HG02678 (cell line): ENCODE data around the gene ENDOD1.
"Not testable (repeated sequence)": the region's sequence is repeated elsewhere in the genome, so short reads cannot be mapped to it uniquely, and the experiment has no call there.

ENCODE experiments used
- ATAC-seq: cut with Tn5 transposase; IDR thresholded peaks from one replicate; pipeline ENCODE4 v1.9.1; 2021; ENCODE audit warnings: mild to moderate bottlenecking, moderate library complexity; ENCODE audit not compliant: unreplicated experiment

ENDOD1 gene

DNA sequence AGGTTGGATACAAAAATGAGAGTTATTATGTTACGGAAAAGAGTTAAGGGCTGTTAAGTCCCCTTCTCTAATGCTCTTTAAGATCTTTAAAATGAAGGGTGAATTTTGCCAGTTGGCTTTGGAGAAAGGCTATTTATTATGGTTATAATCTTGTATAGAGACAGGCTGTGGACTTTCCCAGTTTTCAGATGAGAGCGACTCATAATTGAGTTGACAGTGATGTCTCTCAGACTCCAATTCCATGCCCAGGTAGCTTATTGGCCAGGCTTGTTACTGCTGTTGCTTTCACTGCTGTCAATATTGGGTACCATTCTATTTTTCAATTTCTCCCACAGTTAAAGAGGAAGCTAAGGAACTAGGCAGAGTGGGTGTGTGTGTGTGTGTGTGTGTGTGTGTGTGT lies 13.1 kb downstream of the ENDOD1 start:
- ATAC-seq = no peak

DNA sequence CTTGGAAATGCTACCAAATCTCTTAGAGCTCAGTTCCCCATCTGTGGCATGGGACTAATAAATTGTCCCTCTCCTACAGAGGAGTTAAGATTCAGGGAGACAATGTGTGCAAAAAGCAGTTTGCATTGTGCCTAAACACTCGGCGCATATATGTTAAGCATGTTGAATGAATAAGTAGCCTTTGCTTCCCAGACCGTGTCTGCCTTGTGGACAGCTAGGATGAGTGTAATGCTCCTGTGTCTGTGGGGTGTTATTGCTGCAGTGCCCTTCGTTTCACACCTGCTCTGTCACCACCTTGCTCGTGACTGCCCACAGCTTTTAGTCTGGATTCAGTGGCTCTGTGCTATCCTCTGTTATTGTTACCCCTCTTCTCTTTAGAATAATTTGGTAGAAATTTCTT lies 14.1 kb downstream of the ENDOD1 start:
- ATAC-seq = no peak

DNA sequence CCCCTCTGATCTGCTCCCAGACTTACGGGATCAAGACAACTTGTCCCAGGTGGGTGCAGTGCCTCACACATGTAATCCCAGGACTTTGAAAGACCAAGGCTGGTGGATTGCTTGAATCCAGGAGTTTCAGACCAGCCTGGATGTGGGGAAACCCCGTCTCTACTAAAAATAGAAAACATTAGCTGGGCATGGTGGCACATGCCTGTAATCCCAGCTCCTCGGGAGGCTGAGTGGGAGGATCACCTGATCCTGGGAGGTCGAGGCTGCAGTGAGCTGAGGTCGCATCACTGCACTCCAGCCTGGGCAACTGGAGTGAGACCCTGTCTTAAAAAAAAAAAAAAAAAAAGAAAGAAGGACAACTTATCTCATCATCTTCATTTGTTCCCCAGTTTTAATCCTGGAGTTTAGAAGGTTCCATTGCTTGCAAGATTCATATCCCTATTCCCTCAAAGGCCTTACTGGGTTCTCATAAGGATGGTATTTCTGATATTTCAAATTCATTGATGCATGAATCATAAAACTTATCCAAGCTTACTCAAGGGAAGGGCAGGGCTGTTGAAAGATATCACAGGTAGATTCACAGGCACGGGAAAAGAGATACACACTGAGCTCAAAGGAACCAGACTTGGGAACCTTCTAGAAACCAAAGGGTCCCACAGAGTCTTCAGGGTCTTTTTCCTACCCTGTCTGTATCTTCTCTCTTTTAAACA lies 14.6 kb downstream of the ENDOD1 start:
- ATAC-seq = no peak

DNA sequence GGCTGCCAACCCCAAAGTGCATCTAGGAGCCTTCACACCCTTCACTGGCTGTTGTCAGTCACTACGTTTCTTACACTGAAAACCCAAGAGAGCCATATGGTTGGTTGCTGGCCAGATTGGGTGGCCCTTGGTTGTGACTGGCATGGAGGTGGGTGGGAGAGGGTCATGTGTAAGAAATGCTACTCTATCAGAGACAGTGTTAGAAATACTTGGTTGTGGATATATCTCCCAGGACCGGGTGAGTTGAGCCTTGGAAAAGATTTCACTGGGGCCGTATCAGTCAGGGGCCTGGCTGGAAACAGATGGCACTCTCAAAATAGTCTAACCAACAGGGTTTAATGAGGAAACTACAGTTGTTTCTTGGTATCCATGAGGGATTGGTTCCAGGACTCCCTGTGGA lies 15.2 kb downstream of the ENDOD1 start:
- no peak for ATAC-seq

DNA sequence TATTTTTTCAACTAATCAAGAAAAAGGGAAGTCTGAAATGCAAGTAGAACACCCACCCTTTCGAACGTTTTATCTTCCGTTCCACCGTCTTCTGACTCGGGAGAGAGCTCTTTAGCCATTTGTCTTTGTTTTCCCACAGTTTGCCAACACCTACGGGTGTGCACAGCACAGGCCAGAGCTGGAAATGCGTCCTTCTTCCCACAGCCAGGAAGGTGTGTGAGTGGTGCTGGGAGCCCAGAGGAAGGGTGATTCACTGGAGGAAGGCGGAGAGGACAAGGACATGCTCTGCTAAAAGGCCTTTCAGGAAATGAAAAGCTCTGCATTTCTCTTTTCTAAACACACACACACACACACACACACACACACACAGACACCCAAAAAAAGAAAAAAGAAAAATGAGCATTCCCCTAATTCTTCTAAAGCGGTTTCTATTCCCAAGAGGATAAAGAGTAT lies 18.5 kb downstream of the ENDOD1 start:
- no peak for ATAC-seq

DNA sequence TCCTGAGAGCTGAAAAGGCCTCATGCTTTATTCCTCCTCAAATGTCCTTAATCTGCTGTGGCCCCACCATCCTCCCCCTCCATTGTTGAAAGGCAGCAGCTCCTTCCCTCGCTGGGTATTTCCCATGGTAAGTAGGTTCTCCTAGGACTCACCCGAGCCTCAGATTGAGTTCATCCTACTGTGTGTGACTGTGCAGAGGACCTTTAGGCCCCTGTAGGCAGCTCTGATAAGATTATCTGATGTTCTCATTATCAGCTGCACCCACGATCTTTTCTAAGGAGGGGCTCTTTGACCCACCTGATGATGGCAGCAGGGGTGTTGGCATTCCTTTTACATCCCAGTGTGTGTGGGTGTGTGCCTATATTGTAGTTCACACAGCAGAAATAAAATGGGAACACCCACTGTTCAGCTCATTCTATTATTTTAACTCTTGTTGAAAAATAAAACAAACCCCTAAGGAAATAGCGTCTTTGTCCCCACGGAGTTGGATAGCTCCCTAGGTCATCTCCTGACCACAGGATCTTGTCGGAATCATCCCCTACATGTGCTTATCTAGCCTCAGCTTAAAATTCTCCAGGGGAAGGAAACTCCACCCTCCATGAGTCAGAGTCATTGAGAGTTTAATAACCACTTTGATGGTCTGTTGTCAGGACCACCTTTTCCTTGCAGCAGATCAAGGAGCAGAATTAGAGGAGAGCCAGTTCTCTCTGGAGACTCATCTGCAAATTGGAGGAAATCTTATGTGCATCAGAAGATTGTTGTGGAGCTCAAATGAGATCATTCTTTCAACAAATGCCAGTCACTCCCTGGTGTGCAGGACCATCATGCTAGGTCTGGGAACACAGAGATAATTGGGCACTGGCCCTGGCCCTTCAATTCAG lies 19.3 kb downstream of the ENDOD1 start:
- ATAC-seq = no peak

DNA sequence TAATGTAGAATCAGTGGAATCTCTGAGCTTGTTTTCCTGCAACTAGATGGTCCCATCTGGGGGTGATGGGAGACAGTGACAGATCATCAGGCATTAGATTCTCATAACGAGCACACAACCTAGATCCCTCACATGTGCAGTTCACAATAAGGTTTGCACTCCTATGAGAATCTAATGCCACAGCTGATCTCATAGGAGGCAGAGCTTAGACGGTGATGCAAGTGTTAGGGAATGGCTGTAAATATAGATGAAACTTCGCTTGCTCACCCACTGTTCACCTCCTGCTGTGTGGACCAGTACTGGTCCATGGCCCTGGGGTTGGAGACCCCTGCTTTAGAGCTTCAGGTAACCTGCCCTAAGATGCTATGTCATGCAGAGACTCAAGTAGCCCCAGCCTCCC lies 21.8 kb downstream of the ENDOD1 start:
- not testable (repeated sequence) for ATAC-seq

DNA sequence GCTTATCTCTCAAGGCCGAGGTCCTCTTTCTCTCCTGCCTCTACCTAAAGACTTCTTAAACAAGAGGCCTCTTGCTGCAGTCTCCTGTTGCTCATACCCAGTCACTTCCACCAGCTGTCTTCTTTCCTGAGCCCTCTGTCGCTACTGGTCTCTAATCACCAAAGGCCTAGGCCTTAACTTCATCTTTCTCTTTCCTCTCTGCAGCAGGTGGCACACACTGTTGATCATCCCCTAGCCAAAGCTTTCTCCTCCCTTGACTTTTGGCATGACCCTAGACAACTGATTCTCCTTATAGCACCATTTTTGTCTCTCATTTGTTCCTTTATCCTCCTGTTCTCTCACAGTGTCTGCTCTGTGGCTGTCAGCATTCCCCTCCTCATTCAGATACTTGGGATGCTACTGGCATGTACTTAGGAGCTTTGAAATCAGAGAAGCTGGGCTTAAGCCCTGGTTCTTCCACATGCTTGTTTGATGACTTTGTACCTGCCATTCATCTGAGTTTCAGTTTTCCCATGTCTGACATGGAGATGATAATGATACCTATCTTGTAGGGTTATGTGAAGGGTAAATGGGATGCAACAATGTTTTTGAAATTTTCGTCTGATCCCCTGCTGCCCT lies 22.4 kb downstream of the ENDOD1 start:
- no peak for ATAC-seq

DNA sequence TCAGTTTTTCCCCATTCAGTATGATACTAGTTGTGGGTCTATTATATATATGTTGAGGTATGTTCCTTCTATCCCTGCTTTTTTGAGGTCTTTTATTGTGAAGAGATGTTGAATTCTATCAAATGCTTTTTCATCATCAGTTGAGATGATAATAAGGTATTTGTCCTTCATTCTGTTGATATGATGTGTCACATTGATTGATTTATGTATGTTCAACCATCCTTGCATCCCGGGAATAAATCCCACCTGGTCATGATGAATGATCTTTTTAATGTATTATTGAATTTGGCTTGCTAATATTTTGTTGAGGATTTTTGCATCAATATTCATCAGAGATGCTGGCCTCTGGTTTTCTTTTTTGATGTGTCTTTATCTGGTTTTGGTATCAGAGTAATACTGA lies 26.0 kb downstream of the ENDOD1 start:
- ATAC-seq = no peak

DNA sequence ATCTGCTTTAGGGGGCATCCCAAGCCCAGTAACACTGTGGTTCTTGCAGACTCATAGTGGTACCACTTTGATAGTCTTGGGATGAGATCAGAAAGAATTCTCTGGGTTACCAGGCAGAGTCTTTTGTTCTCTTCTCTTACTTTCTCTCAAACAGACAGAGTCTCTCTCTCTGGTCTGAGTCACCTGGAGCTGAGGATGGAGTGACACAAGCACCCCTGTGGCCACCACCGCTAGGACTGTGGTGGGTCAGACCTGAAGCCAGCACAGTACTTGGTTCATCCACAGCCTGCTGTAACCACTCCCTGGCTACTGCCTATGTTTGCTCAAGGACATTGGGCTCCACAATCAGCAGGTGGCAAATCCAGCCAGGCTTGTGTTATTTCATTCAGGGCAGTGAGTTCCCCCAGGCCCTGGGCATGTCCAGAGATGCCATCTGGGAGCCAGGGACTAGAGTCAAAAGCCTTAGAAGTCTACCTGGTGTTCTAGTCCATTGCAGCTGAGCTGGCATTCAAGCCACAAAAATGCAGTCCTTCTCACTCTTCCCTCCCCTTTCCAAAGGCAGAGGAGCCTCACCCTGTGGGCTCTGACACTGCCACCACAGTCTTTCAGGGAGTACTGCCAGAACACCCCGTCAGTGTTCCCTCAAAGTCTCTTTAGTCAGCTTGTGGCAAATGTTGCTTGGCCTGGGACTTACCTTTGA lies 29.9 kb downstream of the ENDOD1 start:
- no peak for ATAC-seq

DNA sequence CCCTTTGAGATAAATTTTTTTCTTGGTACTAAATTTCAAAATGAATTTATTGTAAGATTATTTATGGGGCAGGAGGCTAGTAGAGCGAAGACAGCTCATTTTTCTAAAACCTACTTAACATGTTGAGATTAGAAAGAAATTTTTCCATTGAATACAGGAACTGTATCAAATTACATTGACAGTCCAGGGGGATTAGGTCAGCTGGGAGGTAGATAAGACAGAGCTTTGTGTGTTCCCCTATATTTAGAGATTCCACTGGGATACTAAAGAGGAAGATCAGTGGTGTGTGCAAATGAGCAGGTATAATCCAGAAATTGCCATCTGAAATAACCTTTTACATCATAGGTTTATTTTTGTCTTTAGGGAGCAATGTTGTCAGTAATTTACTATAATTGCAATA lies 32.1 kb downstream of the ENDOD1 start:
- no peak for ATAC-seq

DNA sequence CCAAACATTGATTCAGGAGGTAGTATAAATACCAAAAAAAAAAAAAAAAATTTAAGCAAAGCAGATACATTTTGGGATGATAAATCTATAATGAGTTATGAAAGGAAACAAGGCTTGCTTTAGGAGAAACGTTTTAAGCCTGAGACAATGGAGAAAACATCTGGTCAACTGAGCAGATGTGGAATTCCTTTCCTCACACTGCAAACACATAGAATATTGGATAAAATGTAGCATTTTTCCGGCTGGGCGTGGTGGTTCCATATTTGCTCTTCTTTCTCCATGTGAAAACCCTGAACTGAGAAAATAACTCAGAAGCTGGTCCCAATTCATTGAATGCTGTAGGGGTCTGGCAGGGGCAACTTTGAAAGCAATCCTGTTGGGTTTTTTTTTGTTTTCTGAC lies 33.9 kb downstream of the ENDOD1 start:
- no peak for ATAC-seq

DNA sequence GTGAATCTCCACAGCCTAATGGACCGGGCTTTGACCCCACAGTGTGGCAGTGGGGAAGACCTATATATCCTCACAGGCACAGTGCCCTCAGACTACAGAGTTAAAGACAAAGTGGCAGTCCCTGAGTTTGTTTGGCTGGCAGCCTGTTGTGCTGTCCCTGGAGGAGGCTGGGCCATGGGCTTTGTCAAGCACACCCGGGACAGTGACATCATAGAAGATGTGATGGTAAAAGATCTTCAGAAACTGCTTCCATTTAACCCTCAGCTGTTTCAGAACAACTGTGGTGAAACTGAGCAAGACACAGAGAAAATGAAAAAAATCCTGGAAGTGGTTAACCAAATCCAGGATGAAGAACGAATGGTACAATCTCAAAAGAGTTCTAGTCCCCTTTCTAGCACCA lies 39.0 kb downstream of the ENDOD1 start:
- no peak for ATAC-seq

DNA sequence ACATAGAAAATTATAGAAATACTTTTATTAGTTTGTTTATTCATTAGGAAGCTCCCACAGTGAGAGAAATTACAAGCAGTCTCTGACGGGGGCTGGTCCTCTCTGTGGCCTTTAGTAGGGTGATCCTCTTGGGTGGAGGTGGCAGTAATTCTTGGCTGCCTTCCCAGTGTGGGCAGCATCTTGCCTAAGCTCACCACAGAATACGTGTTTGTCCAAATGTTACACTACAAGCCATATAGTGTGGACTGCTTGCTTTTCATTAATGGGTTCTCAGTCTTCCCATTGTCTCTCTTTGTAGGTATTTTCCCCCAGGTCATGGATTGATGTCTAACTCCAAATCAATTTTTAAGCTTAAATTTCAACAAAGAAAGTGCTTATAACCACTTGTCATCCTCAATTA lies 43.3 kb downstream of the ENDOD1 start:
- ATAC-seq = no peak

DNA sequence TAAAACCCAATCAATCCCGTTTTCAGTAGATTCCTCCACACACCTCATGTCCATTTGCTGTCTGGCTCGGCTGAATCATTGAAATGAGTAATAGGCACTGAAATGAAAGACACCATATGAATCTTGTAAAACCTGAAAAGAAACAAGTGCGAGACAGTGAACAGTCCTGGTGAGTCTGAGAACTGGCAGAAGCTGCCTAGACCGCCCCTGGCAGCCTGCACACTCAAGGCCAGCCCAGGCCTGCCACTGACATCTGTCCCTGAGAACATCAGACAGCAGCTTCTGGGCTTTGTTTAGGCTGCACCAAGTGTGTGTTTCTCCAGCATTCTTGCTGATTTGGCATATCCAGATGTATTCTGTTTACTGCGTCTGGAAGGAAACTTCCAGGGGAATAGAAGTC lies 44.8 kb downstream of the ENDOD1 start:
- ATAC-seq = no peak

DNA sequence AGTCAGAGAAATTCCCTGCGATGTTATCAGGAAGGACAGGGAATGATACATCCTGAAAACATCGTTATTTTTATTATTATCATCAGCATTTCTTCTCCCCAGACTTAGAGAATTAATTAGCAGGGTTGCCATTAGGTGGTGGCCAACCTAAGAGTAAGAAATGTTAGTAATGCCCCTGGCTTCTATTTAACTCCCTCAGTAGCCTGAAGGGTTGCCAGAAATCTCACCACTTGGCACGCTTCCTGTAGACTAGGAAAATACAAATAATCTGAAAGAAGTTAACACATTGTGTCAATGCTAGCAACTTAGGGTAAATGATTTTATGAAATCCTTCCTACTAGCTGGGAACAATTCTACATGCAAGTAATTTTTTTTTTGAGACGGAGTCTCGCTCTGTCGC lies 45.5 kb downstream of the ENDOD1 start:
- no peak for ATAC-seq

DNA sequence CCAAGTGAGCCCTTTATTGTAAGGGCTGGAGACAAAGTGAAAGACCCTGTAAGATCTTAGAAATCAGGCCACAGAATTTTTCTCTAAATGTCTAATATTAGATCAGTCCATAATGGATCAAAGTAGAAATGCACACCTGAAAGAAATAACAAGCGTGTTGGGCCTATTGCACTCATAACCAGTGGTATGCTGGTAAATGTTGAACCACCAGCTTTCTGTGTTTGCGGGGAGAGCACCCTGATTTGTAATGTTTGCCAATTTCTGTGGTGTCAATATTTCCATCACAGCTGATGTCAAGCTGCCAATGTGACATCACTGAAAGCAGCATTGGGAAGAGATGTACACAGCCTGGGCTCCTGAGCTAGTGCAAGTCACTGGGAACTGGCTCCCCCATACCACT lies 46.2 kb downstream of the ENDOD1 start:
- no peak for ATAC-seq

DNA sequence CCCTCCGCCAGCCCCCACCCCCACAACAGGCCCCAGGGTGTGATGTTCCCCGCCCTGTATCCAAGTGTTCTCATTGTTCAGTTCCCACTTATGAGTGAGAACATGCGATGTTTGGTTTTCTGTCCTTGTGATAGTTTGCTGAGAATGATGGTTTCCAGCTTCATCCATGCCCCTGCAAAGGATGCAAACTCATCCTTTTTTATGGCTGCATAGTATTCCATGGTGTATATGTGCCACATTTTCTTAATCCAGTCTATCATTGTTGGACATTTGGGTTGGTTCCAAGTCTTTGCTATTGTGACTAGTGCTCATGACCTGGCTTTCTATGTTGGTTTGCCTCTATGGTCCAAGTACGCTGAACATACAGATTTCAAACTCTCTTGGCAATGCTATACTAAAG lies 47.1 kb downstream of the ENDOD1 start:
- ATAC-seq = not testable (repeated sequence)

DNA sequence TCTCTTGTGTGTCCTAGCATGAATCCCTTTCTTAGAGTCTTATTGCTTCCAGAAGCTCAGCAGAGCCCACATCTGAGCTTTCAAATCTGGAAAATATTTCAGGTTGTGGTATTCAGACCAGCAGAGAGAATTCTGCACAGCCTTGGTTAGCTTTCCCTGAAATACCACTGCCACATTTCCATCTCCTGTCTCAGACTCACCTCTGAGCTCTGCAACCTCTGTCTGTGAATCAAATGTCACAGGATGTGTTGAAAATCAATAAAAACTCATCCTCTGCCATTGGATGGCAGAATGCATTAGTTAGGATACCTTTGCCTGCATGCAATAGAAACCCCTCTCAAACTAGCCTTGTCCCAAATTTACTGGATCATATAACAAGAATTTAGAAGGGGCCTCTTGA lies 47.7 kb downstream of the ENDOD1 start:
- no peak for ATAC-seq

DNA sequence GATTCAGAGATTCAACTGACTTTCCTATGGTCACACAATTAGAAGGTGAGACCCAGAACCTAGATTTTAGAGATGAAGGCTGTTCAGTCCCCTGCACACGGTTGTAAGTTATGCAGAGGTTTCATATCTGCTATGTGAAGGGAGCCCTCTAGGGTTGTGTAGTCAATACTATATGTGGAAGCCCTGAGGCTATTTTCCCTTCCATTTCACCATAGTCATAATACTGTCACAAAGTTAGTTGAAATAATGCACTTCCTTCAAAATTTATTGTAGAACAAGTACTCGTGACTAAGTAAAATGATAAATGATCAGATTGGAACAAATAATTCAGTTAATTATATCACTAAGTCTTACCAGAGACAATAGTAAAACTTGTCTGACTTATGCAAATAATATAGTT lies 48.8 kb downstream of the ENDOD1 start:
- peak; percentile 86 for ATAC-seq

DNA sequence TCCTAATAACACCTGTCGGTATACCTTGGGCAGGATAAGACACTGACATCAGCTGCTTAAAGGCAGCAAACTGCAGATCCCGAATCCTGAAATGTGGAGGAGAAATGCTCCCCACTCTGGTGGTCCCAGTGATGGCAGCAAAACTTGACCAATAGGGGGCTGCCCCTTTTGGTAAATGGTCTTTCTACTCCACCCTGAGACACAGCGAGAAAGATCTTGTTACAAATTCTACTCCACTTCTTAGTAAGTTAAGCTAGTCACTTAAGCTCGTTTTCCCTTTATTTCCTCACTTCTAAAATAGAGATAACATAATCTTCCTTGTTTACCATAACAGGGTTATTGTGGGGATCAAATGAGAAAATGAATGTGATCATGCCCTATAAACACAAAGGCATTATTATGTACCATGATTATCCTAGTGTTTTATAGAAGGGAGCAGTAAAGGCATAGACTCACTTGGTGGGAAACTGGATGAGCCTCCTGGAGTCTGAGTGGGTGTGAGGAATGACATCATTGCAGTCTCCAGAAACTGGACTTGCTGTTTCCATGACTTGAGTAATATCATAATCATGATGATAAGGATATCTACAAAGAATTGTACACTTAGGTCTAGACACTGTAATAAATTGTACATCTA lies 50.9 kb downstream of the ENDOD1 start:
- no peak for ATAC-seq
